Adipose tissue (tissue), 3 donors: Measurements from ENCODE around the gene PTGES. TPM values are rescaled to one million over a fixed set of nuclear protein-coding genes. Genes with fewer than 3 reads are reported as not detected.
"Not testable (repeated sequence)": the region's sequence is repeated elsewhere in the genome, so short reads cannot be mapped to it uniquely, and the experiment has no call there.

Experiments used
- H3K27ac ChIP-seq: one replicate; pipeline ENCODE4 v1.5.1; 2013; ENCODE audit warnings: low read depth, low read length
- WGBS, 3 donors: extraction: QIAGEN DNeasy Blood & Tissue Kit; methylation state at CpG; one replicate each; pipeline ENCODE4 v1.1.7; 2013; 5-methylcytosine and 5-hydroxymethylcytosine counted together
- polyA plus RNA-seq, 3 donors: library from polyadenylated mRNA; stranded (reverse); fragments of 200-250 nt; gene quantifications; one replicate each; pipeline ENCODE4 v1.2.3, GENCODE V29; 2013
- donor health status: healthy with polysubstance abuse.
- donor health status: Bipolar disorder and iron deficiency.
- donor health status: healthy.

Gene PTGES
- polyA plus RNA-seq, 3 donors, result 0.67 to 25.8 (median 13.3) TPM

- H3K27ac ChIP-seq, result no peak overlapping the region
- WGBS, 3 donors, result 67 to 72% (median 69%) methylated on average over 20 of the region's 20 CpGs
Observed at GRCh38 chr9:129774791-129775447, 22.1 kb upstream of the PTGES start.

- H3K27ac ChIP-seq, result no peak overlapping the region
- WGBS, 3 donors, result 40 to 47% (median 44%) methylated on average over 10 of the region's 10 CpGs
Observed at GRCh38 chr9:129773262-129774048, 20.6 kb upstream of the PTGES start.

GRCh38 chr9:129770741-129771140, 17.9 kb upstream of the PTGES start:
- H3K27ac ChIP-seq, result no peak overlapping the region
- WGBS, 3 donors, result 57 to 87% (median 81%) methylated on average over 5 of the region's 5 CpGs

GRCh38 chr9:129769669-129770068, 16.8 kb upstream of the PTGES start:
- WGBS, 3 donors, result 49 to 87% (median 77%) methylated on average over 5 of the region's 5 CpGs
- no peak overlapping the region for H3K27ac ChIP-seq

GRCh38 chr9:129768486-129768885, 15.6 kb upstream of the PTGES start:
- no peak overlapping the region for H3K27ac ChIP-seq
- WGBS, 3 donors, result 96 to 97% (median 96%) methylated on average over 6 of the region's 6 CpGs

GRCh38 chr9:129765764-129766317, 13.0 kb upstream of the PTGES start:
- H3K27ac ChIP-seq, result no peak overlapping the region
- WGBS, 3 donors, result 87 to 98% (median 95%) methylated on average over 4 of the region's 4 CpGs

- H3K27ac ChIP-seq, result no peak overlapping the region
- 58 to 80% (median 60%) methylated on average over 13 of the region's 13 CpGs for WGBS, 3 donors
Observed at GRCh38 chr9:129762985-129763926, 10.4 kb upstream of the PTGES start.

- WGBS, 3 donors, result 26 to 62% (median 27%) methylated on average over 13 of the region's 13 CpGs
- H3K27ac ChIP-seq, result peak overlapping the region; percentile 13
Observed at GRCh38 chr9:129762370-129762984, 9.6 kb upstream of the PTGES start.

GRCh38 chr9:129761901-129762369, 9.1 kb upstream of the PTGES start:
- H3K27ac ChIP-seq, result peak overlapping the region; percentile 13
- WGBS, 3 donors, result 33 to 44% (median 44%) methylated on average over 6 of the region's 6 CpGs

GRCh38 chr9:129761293-129761900, 8.6 kb upstream of the PTGES start:
- H3K27ac ChIP-seq, result peak overlapping the region; percentile 6
- WGBS, 3 donors, result 52 to 61% (median 61%) methylated on average over 11 of the region's 11 CpGs

- 89 to 91% (median 90%) methylated on average over 7 of the region's 7 CpGs for WGBS, 3 donors
- H3K27ac ChIP-seq, result not testable (repeated sequence)
Observed at GRCh38 chr9:129760784-129761183, 7.9 kb upstream of the PTGES start.

GRCh38 chr9:129759804-129760502, 7.1 kb upstream of the PTGES start:
- H3K27ac ChIP-seq, result no peak overlapping the region
- 72 to 83% (median 80%) methylated on average over 13 of the region's 13 CpGs for WGBS, 3 donors

GRCh38 chr9:129759319-129759718, 6.5 kb upstream of the PTGES start:
- WGBS, 3 donors, result 66 to 85% (median 70%) methylated on average over 4 of the region's 4 CpGs

GRCh38 chr9:129757045-129757444, 4.2 kb upstream of the PTGES start:
- WGBS, 3 donors, result 51 to 74% (median 51%) methylated on average over 9 of the region's 9 CpGs

More at GRCh38 chr9:129759319-129759718, 6.5 kb upstream of the PTGES start:
- no peak overlapping the region for H3K27ac ChIP-seq

GRCh38 chr9:129756191-129756590, 3.3 kb upstream of the PTGES start:
- H3K27ac ChIP-seq, result no peak overlapping the region
- 88 to 95% (median 93%) methylated on average over 6 of the region's 6 CpGs for WGBS, 3 donors

More at GRCh38 chr9:129757045-129757444, 4.2 kb upstream of the PTGES start:
- no peak overlapping the region for H3K27ac ChIP-seq

GRCh38 chr9:129755151-129755550, 2.3 kb upstream of the PTGES start:
- WGBS, 3 donors, result 75 to 93% (median 93%) methylated on average over 5 of the region's 5 CpGs
- H3K27ac ChIP-seq, result no peak overlapping the region
